Natural killer cell (primary cell): Measurements from ENCODE around the gene GRIN2A. TPM values are rescaled to one million over a fixed set of nuclear protein-coding genes. Genes with fewer than 3 reads are reported as not detected.

Source experiments
- ATAC-seq, 3 donors: fragments of 150-1000 bp in 2 of 3; fragments of 200-7000 bp in 1 of 3; cut with Tn5 transposase; 1 replicate in 1 of 3; 2 replicates in 2 of 3; pipeline ENCODE4 v1.10.0; 2021; ENCODE audit warnings: mild to moderate bottlenecking in 2 of 3, moderate library complexity in 2 of 3
- DNase-seq, 2 donors: peaks; one replicate each; pipeline versions ENCODE4 v3.0.0 to v3.0.0-alpha.2; 2013 to 2021; ENCODE audit warnings: mixed read lengths in 1 of 2
- H3K27ac ChIP-seq: one replicate; pipeline ENCODE4 v1.5.1; 2013; ENCODE audit warnings: mild to moderate bottlenecking, low read length
- H3K27me3 ChIP-seq: one replicate; pipeline ENCODE4 v1.6.1; 2013; ENCODE audit warnings: low read length; ENCODE audit not compliant: control insufficient read depth, insufficient read depth
- H3K36me3 ChIP-seq: one replicate; pipeline ENCODE4 v1.6.1; 2013; ENCODE audit warnings: low read length; ENCODE audit not compliant: control insufficient read depth, insufficient read depth
- H3K4me1 ChIP-seq: one replicate; pipeline ENCODE4 v1.6.1; 2013; ENCODE audit warnings: low read length; ENCODE audit not compliant: control insufficient read depth, insufficient read depth
- H3K4me3 ChIP-seq: one replicate; pipeline ENCODE4 v1.5.1; 2013; ENCODE audit warnings: low read length
- H3K9me3 ChIP-seq: one replicate; pipeline ENCODE4 v1.6.1; 2013; ENCODE audit warnings: low read length; ENCODE audit not compliant: control insufficient read depth, insufficient read depth
- H3K27ac Mint-ChIP-seq, 2 donors: one replicate each; pipeline ENCODE4 v1.8.0; 2022; ENCODE audit warnings: mild to moderate bottlenecking in 2 of 2, mixed read lengths in 2 of 2, moderate library complexity in 1 of 2
- H3K27me3 Mint-ChIP-seq, 2 donors: one replicate each; pipeline ENCODE4 v1.8.0; 2022; ENCODE audit warnings: low read depth in 2 of 2, mixed read lengths in 2 of 2
- H3K36me3 Mint-ChIP-seq: one replicate; pipeline ENCODE4 v1.8.0; 2022; ENCODE audit warnings: mixed read lengths
- H3K4me1 Mint-ChIP-seq, 2 donors: one replicate each; pipeline ENCODE4 v1.8.0; 2022; ENCODE audit warnings: mixed read lengths in 2 of 2
- H3K4me3 Mint-ChIP-seq: one replicate; pipeline ENCODE4 v1.8.0; 2022; ENCODE audit warnings: mild to moderate bottlenecking, moderate library complexity, mixed read lengths
- H3K9me3 Mint-ChIP-seq, 2 donors: one replicate each; pipeline ENCODE4 v1.8.0; 2022; ENCODE audit warnings: mixed read lengths in 2 of 2
- CTCF ChIP-seq: fragments of 200-600 bp; IDR thresholded peaks from one replicate; pipeline ENCODE4 v1.8.0; 2022; ENCODE audit warnings: antibody characterized with exemption
- WGBS: methylation state at CpG from one replicate; pipeline ENCODE4 v1.1.7; 2013; ENCODE audit warnings: missing lambda C conversion rate; ENCODE audit not compliant: insufficient coverage; 5-methylcytosine and 5-hydroxymethylcytosine counted together
- intact Hi-C: fragments of 100-400 bp; cut with micrococcal nuclease; formaldehyde crosslinking; loops from one replicate; pipeline ENCODE4 v1.14.2; 2022
- total RNA-seq, 4 donors: library from RNA; stranded (reverse); fragments of 120-200 nt in 1 of 4; gene quantifications; one replicate each; pipeline versions ENCODE4 v1.2.3 to v1.2.4, GENCODE V29; 2013 to 2022

GRIN2A gene
- total RNA-seq, 3 donors from 2014 or later (not counting 1 experiment from before 2014, with no cell fraction given) = not detected

GRCh38 chr16:9773289-9773688 is 408.9 kb downstream of the GRIN2A start:
- Histone ChIP-seq H3K27ac (no peak overlapping the region), H3K36me3 (no peaks in the 10 kb centered on the region), H3K4me3 (no peak overlapping the region), H3K4me1 (no peaks in the 10 kb centered on the region), H3K27me3 (no peaks in the 10 kb centered on the region), H3K9me3 (no peaks in the 10 kb centered on the region)
- H3K9me3 Mint-ChIP-seq = no peaks in the 10 kb centered on the region
- no peak overlapping the region for H3K27ac Mint-ChIP-seq
- intact Hi-C loops = no loop called here
- no peak for TF ChIP-seq CTCF
- no peaks in the 10 kb centered on the region for H3K27me3 Mint-ChIP-seq
- no peaks in the 10 kb centered on the region for H3K4me1 Mint-ChIP-seq
- no peak overlapping the region for H3K4me3 Mint-ChIP-seq
- DNase-seq (no peak), ATAC-seq (no peak)
- 73% methylated on average over 4 of the region's 4 CpGs for WGBS
- H3K36me3 Mint-ChIP-seq = no peaks in the 10 kb centered on the region

DNA sequence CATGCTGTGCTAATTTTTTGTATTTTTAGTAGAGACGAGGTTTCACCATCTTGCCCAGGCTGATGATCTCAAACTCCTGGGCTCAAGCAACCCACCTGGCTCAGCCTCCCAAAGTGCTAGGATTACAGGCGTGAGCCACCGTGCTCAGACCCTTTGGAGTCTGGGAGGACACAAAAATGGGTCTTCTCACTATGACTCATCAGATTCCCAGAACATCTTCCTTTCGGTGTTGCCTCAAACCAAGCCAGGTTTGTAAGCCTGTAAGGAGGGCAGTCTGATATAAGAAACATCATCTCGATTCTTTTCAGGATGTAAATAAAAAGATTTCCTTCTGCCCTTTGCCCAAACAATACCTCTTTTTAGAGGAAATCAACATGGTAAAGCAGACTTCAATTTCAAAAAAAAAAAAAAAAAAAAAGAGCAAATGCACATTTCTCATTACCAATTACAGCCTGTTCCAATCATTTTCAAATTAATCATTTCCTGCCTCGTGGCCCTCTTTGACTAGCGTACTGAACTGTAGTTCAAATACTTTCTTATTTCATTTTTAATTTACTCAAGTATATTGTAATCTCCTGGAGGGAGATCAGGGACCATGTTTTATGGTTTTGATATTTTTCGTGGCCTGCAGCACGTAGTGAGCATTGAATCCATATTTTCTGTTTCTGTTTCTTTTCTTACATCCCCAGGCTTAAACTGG is 409.6 kb downstream of the GRIN2A start:
- no peak overlapping the region for H3K27ac Mint-ChIP-seq
- H3K4me1 Mint-ChIP-seq = no peaks in the 10 kb centered on the region
- no peak for ATAC-seq

DNA sequence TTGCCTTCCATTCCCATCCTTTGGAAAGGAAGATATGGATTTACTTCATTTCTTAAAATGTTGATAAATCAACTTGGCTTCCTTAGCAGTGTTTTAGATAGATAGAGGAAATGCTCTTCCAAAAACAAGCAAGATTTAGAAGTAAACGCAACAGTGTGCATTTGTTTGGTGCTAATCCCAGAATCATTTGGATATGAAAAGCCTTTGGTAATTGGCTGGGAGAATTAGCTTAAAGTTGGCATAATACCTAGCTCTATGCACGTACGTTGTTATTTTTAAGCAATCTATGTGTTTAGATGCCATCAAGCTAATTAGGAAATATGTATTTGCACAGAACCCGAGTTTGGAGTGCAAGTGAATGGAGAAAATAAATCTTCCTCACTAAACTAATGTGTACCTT is 415.3 kb downstream of the GRIN2A start:
- H3K27ac Mint-ChIP-seq = no peak overlapping the region
- WGBS = 97% methylated on average over 3 of the region's 4 CpGs
- H3K9me3 Mint-ChIP-seq = no peaks in the 10 kb centered on the region

More for the DNA sequence above, 409.6 kb downstream of the GRIN2A start:
- Mint-ChIP-seq H3K4me3 (no peak overlapping the region), H3K9me3 (no peaks in the 10 kb centered on the region), H3K27me3 (no peaks in the 10 kb centered on the region), H3K36me3 (no peaks in the 10 kb centered on the region)
- no peak for DNase-seq
- no peak overlapping the region for H3K4me3 ChIP-seq
- TF ChIP-seq CTCF = no peak
- no peak overlapping the region for H3K27ac ChIP-seq
- H3K9me3 ChIP-seq = no peaks in the 10 kb centered on the region
- no peaks in the 10 kb centered on the region for H3K36me3 ChIP-seq
- 94% methylated on average over 9 of the region's 9 CpGs for WGBS
- intact Hi-C loops = no loop called here
- no peaks in the 10 kb centered on the region for H3K27me3 ChIP-seq
- no peaks in the 10 kb centered on the region for H3K4me1 ChIP-seq

More for the DNA sequence above, 415.3 kb downstream of the GRIN2A start:
- no peaks in the 10 kb centered on the region for H3K36me3 ChIP-seq
- intact Hi-C loops = no loop called here
- ATAC-seq (no peak), DNase-seq (no peak)
- H3K4me1 ChIP-seq = no peaks in the 10 kb centered on the region
- TF ChIP-seq CTCF = no peak
- Mint-ChIP-seq H3K4me1 (no peaks in the 10 kb centered on the region), H3K27me3 (no peaks in the 10 kb centered on the region), H3K4me3 (no peak overlapping the region), H3K36me3 (no peaks in the 10 kb centered on the region)
- no peak overlapping the region for H3K27ac ChIP-seq
- no peak overlapping the region for H3K4me3 ChIP-seq
- H3K27me3 ChIP-seq = no peaks in the 10 kb centered on the region
- H3K9me3 ChIP-seq = no peaks in the 10 kb centered on the region
